H9 (cell line): Measurements from ENCODE around the gene SAXO1. TPM values are rescaled to one million over a fixed set of nuclear protein-coding genes. Genes with fewer than 3 reads are reported as not detected.

ENCODE experiments used
- DNase-seq: peaks from one replicate; pipeline ENCODE4 v3.0.0-alpha.2; 2017
- H2AFZ ChIP-seq: one replicate; pipeline ENCODE4 v1.6.1; 2013; ENCODE audit warnings: mild to moderate bottlenecking, low read length, control low read depth, moderate library complexity
- H2AK5ac ChIP-seq: 2 replicates; pipeline ENCODE4 v1.6.1; 2013; ENCODE audit warnings: low read length, control low read depth, mixed read lengths; ENCODE audit not compliant: insufficient read length
- H2BK120ac ChIP-seq: one replicate; pipeline ENCODE4 v1.6.1; 2013; ENCODE audit warnings: low read depth, mild to moderate bottlenecking, low read length, control low read depth, inconsistent platforms; ENCODE audit not compliant: poor library complexity, severe bottlenecking
- H2BK12ac ChIP-seq: 2 replicates; pipeline ENCODE4 v1.6.1; 2013; ENCODE audit warnings: low read length, control low read depth, mixed read lengths, low read depth; ENCODE audit not compliant: insufficient read length
- H2BK15ac ChIP-seq: 2 replicates; pipeline ENCODE4 v1.6.1; 2013; ENCODE audit warnings: low read depth, low read length, control low read depth
- H2BK20ac ChIP-seq: one replicate; pipeline ENCODE4 v1.6.1; 2013; ENCODE audit warnings: low read depth, mild to moderate bottlenecking, low read length, control low read depth, inconsistent platforms; ENCODE audit not compliant: poor library complexity, severe bottlenecking
- H2BK5ac ChIP-seq: 2 replicates; pipeline ENCODE4 v1.6.1; 2013; ENCODE audit warnings: low read length, control low read depth, mixed read lengths; ENCODE audit not compliant: insufficient read length
- H3K14ac ChIP-seq: 2 replicates; pipeline ENCODE4 v1.6.1; 2013; ENCODE audit warnings: low read length, control low read depth; ENCODE audit not compliant: insufficient read depth
- H3K18ac ChIP-seq: 2 replicates; pipeline ENCODE4 v1.6.1; 2013; ENCODE audit warnings: low read depth, mild to moderate bottlenecking, mixed read lengths, low read length, control low read depth; ENCODE audit not compliant: insufficient read length
- H3K23ac ChIP-seq: 2 replicates; pipeline ENCODE4 v1.6.1; 2013; ENCODE audit warnings: low read length, control low read depth, mixed read lengths, low read depth; ENCODE audit not compliant: insufficient read length
- H3K23me2 ChIP-seq: 2 replicates; pipeline ENCODE4 v1.6.1; 2013; ENCODE audit warnings: low read depth, mild to moderate bottlenecking, mixed read lengths, low read length, control low read depth; ENCODE audit not compliant: insufficient read length, poor library complexity, severe bottlenecking
- H3K27ac ChIP-seq: 2 replicates; pipeline ENCODE4 v1.5.1; 2013; ENCODE audit warnings: low read length, control low read depth, mixed read lengths, low read depth; ENCODE audit not compliant: insufficient read length
- H3K27me3 ChIP-seq: 2 replicates; pipeline ENCODE4 v1.6.1; 2013; ENCODE audit warnings: low read length, control low read depth, inconsistent platforms; ENCODE audit not compliant: insufficient read depth
- H3K4ac ChIP-seq: 2 replicates; pipeline ENCODE4 v1.6.1; 2013; ENCODE audit warnings: low read depth, mild to moderate bottlenecking, control low read depth, inconsistent platforms, low read length, moderate library complexity
- H3K4me1 ChIP-seq: 2 replicates; pipeline ENCODE4 v1.6.1; 2013; ENCODE audit warnings: low read length, control low read depth, inconsistent platforms; ENCODE audit not compliant: insufficient read depth
- H3K4me2 ChIP-seq: 2 replicates; pipeline ENCODE4 v1.6.1; 2013; ENCODE audit warnings: low read length, control low read depth, mixed read lengths; ENCODE audit not compliant: insufficient read length, insufficient read depth
- H3K56ac ChIP-seq: 2 replicates; pipeline ENCODE4 v1.6.1; 2013; ENCODE audit warnings: low read depth, mild to moderate bottlenecking, mixed read lengths, low read length, control low read depth; ENCODE audit not compliant: insufficient read length
- H3K79me1 ChIP-seq: 2 replicates; pipeline ENCODE4 v1.6.1; 2013; ENCODE audit warnings: low read depth, mild to moderate bottlenecking, moderate library complexity, low read length, control low read depth, inconsistent platforms; ENCODE audit not compliant: insufficient read depth, poor library complexity, severe bottlenecking
- H3K79me2 ChIP-seq: 2 replicates; pipeline ENCODE4 v1.6.1; 2013; ENCODE audit warnings: low read length, control low read depth, inconsistent platforms; ENCODE audit not compliant: insufficient read depth
- H3K9ac ChIP-seq: 2 replicates; pipeline ENCODE4 v1.6.1; 2013; ENCODE audit warnings: low read length, control low read depth, mixed read lengths; ENCODE audit not compliant: insufficient read length; ENCODE audit errors: extremely low read depth
- H3K9me3 ChIP-seq: one replicate; pipeline ENCODE4 v1.6.1; 2013; ENCODE audit warnings: low read depth, low read length, inconsistent platforms; ENCODE audit not compliant: control insufficient read depth
- H3T11ph ChIP-seq: one replicate; pipeline ENCODE4 v1.6.1; 2013; ENCODE audit warnings: mild to moderate bottlenecking, low read length, control low read depth, inconsistent platforms
- H4K20me1 ChIP-seq: one replicate; pipeline ENCODE4 v1.6.1; 2013; ENCODE audit not compliant: control insufficient read depth, insufficient read length, insufficient read depth
- H4K5ac ChIP-seq: 2 replicates; pipeline ENCODE4 v1.6.1; 2013; ENCODE audit warnings: low read depth, mild to moderate bottlenecking, mixed read lengths, low read length, control low read depth; ENCODE audit not compliant: insufficient read length
- H4K8ac ChIP-seq: replicated peaks from 2 replicates; pipeline ENCODE4 v1.6.1; 2013; ENCODE audit warnings: low read length, control low read depth, mixed read lengths, low read depth; ENCODE audit not compliant: insufficient read length
- H4K91ac ChIP-seq: 2 replicates; pipeline ENCODE4 v1.6.1; 2013; ENCODE audit warnings: low read depth, mild to moderate bottlenecking, moderate library complexity, mixed read lengths, low read length, control low read depth; ENCODE audit not compliant: insufficient read length
- H3K27ac Mint-ChIP-seq, 3 experiments: 2 replicates in 2 of 3; 3 replicates in 1 of 3; pipeline ENCODE4 v1.8.0; 2020 to 2021; ENCODE audit warnings: mixed read lengths in 3 of 3, mild to moderate bottlenecking in 1 of 3, moderate library complexity in 1 of 3
- H3K27me3 Mint-ChIP-seq: 2 replicates; pipeline ENCODE4 v1.8.0; 2021; ENCODE audit warnings: low read depth, mild to moderate bottlenecking, moderate library complexity, mixed read lengths
- H3K36me3 Mint-ChIP-seq, 3 experiments: 2 replicates in 2 of 3; 3 replicates in 1 of 3; pipeline ENCODE4 v1.8.0; 2020 to 2021; ENCODE audit warnings: low read depth in 3 of 3, mixed read lengths in 3 of 3; ENCODE audit not compliant: insufficient read depth in 1 of 3
- H3K4me1 Mint-ChIP-seq, 2 experiments: 2 replicates each; pipeline ENCODE4 v1.8.0; 2020; ENCODE audit warnings: mixed read lengths in 2 of 2
- H3K4me3 Mint-ChIP-seq, 2 experiments: 2 replicates in 1 of 2; 3 replicates in 1 of 2; pipeline ENCODE4 v1.8.0; 2020 to 2021; ENCODE audit warnings: mild to moderate bottlenecking in 2 of 2, mixed read lengths in 2 of 2, moderate library complexity in 1 of 2
- H3K9me3 Mint-ChIP-seq, 2 experiments: 2 replicates in 1 of 2; 3 replicates in 1 of 2; pipeline ENCODE4 v1.8.0; 2020; ENCODE audit warnings: mild to moderate bottlenecking in 2 of 2, mixed read lengths in 2 of 2, moderate library complexity in 1 of 2
- CTCF ChIP-seq: fragments of 200-600 bp; sonication (generic); conservative IDR thresholded peaks from 3 replicates; pipeline ENCODE4 v1.8.0; 2021; ENCODE audit warnings: antibody characterized with exemption, mild to moderate bottlenecking
- WGBS: extraction: QIAGEN DNeasy Blood & Tissue Kit; methylation state at CpG from one replicate; pipeline ENCODE4 v1.1.7; 2013; ENCODE audit warnings: missing lambda C conversion rate, low lambda C conversion rate, mixed read lengths; ENCODE audit not compliant: insufficient read length; ENCODE audit errors: extremely low coverage; 5-methylcytosine and 5-hydroxymethylcytosine counted together
- total RNA-seq: library from RNA; stranded (reverse); gene quantifications from 2 replicates; pipeline ENCODE4 v1.2.1, GENCODE V29; 2021

The SAXO1 gene
- total RNA-seq, 1 experiment from 2014 or later = 0.09 TPM

- H3K23me2 ChIP-seq = no peaks in the 10 kb centered on the region
- H3K27ac Mint-ChIP-seq = no peak overlapping the region
- H3K9me3 Mint-ChIP-seq = peaks cover 5 to 6% of the 10 kb centered on the region in 2 experiments; a peak in 2 of 5 replicates
- DNase-seq = no peak
- H3K4ac ChIP-seq = no peak overlapping the region
- H3K27me3 Mint-ChIP-seq = no peaks in the 10 kb centered on the region
- no peak overlapping the region for H4K91ac ChIP-seq
- H3K23ac ChIP-seq = no peak overlapping the region
- H2BK15ac ChIP-seq = no peak overlapping the region
- H3K4me1 ChIP-seq = no peaks in the 10 kb centered on the region
- no peaks in the 10 kb centered on the region; a peak in 2 of 7 replicates for H3K36me3 Mint-ChIP-seq
- no peak overlapping the region for H3K9ac ChIP-seq
- no peak overlapping the region for H4K8ac ChIP-seq
- peaks cover 9 to 17% of the 10 kb centered on the region in 2 experiments; a peak in 3 of 4 replicates for H3K4me1 Mint-ChIP-seq
- no peak overlapping the region for H2BK20ac ChIP-seq
- no peak overlapping the region for H3K56ac ChIP-seq
- H2AFZ ChIP-seq = no peak overlapping the region
- H3K79me2 ChIP-seq = no peaks in the 10 kb centered on the region
- H3K18ac ChIP-seq = no peak overlapping the region
- no peak overlapping the region for H3K27ac ChIP-seq
- no peaks in the 10 kb centered on the region for H4K20me1 ChIP-seq
- no peaks in the 10 kb centered on the region for H3K27me3 ChIP-seq
- no peak overlapping the region for H2BK12ac ChIP-seq
- H3K4me3 Mint-ChIP-seq = no peak overlapping the region
- H3K79me1 ChIP-seq = no peaks in the 10 kb centered on the region
- H4K5ac ChIP-seq = no peak overlapping the region
- H2AK5ac ChIP-seq = no peak overlapping the region
- no peaks in the 10 kb centered on the region for H3K9me3 ChIP-seq
- H2BK5ac ChIP-seq = no peak overlapping the region
- H3K14ac ChIP-seq = no peak overlapping the region
- H3K4me2 ChIP-seq = no peak overlapping the region
- H2BK120ac ChIP-seq = no peak overlapping the region
- H3T11ph ChIP-seq = no peak overlapping the region
- no peak for TF ChIP-seq CTCF
- no CpG with 5 or more reads among the region's 5 CpGs for WGBS
These were observed 50.8 kb downstream of the SAXO1 start for GRCh38 chr9:18982262-18982620.
